GM18499 (cell line): ENCODE data around the gene ATPAF1.
"Not testable (repeated sequence)": the region's sequence is repeated elsewhere in the genome, so short reads cannot be mapped to it uniquely, and the experiment has no call there.

Experiments used
- ATAC-seq: cut with Tn5 transposase; IDR thresholded peaks from one replicate; pipeline ENCODE4 v1.9.1; 2021; ENCODE audit warnings: moderate number of reproducible peaks; ENCODE audit not compliant: insufficient read depth, unreplicated experiment

Gene ATPAF1

DNA sequence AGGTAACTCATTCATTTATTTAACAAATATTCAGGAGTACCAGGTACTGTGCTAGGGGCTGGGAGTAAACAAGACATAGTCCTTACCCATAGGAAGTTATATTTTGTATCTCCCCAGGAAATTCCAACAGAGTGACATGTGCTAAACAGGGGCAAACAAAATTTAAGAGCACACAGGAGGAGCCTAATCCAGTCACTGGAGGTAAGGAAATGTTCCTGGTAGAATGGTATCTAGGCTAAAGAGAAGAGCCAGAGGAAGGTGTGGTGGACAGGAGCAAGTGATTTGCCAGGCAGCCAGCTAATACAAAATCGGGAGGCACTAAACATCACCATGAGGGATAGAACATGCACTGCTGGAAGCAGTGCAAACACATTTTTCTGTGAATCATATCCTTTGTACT lies 13.9 kb upstream of the ATPAF1 start:
- no peak for ATAC-seq

GRCh38 chr1:46681333-46682034 lies 13.3 kb upstream of the ATPAF1 start:
- ATAC-seq: no peak

DNA sequence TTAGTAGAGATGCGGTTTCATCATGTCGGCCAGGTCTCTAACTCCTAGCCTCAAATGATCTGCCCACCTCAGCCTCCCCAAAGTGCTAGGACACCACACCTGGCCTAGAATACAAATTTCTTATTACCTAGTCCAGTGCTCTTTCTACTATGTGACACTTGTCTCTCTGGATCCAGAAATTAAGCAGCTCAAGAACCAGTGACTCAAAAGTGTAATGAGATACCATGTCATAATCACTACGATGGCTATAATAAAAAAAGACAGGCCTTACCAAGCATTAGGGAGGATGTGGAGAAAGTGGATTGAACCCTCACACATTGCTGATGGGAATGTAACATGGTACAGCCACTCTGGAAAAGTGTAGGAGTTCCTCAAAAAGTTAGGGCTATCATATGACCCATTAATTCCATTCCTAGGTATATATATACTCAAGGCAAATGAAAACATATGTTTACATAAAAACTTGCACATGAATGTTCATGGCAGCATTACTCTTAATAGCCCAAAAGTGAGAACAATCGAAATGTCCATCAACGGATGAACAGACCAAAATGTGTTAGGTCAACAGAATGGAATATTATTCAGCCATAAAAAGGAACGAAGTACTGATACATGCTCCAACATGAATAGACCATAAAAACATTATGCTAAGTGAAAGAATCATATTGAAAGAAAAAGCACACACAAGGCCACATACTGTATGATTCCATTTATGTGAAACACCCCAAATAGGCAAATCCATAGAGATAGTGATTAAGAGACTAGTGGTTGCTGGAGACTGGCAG lies 11.8 kb upstream of the ATPAF1 start:
- no peak for ATAC-seq

GRCh38 chr1:46677339-46677738 lies 9.2 kb upstream of the ATPAF1 start:
- no peak for ATAC-seq

DNA sequence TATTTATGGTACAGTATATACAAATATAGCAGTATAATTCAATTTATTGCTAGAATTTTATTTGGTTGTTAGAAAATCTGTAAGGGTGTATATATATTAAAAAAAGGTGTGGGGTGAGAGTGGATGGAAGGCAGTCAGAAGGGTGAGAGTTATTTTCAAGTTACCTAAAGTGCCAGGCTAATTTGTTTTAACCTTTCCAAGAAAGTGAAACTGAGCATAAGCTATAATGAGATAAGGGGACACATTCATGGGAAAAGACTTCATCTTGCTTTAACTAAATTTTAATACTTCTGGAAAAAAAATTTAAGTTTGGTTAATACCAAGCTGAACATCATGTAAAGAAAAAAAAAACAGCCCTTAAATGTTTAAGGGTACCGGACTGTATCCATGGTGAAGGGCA lies 8.4 kb upstream of the ATPAF1 start:
- ATAC-seq: no peak

DNA sequence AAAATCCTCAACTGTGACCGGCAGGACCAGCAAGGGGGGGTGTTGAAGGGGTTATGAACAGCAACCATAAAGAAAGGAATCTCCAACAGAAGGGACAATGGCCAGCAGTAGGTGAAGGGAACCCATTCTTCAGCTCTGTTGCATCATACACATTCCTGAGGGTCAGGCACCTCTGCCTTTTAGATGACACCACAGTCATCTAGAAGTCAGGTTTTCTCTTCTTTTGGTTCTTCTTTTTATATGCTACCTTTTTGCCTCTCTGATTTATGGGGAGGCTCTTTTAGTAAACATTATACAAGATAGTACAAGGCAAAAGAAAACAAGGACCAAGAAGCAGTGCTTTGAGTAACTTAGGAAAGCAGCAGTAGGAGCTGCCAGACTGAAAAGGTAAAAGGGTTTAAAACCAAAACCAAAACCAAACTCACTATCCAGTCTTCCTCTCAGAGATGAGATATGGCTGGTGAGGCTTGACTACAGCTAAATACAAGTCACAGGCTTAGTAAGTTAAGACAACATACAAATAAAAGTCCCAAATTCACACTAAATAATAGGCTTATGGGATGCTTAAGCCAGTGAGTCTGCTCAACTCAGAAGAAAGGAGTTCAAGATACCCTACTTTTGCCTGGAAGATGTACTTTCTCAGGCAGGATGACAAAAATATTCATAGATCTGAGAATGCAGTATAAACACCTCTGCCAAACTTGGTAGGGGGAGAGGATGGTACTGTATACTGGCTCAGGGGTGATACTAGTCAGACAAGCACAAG lies 7.6 kb upstream of the ATPAF1 start:
- ATAC-seq: peak; percentile 46

DNA sequence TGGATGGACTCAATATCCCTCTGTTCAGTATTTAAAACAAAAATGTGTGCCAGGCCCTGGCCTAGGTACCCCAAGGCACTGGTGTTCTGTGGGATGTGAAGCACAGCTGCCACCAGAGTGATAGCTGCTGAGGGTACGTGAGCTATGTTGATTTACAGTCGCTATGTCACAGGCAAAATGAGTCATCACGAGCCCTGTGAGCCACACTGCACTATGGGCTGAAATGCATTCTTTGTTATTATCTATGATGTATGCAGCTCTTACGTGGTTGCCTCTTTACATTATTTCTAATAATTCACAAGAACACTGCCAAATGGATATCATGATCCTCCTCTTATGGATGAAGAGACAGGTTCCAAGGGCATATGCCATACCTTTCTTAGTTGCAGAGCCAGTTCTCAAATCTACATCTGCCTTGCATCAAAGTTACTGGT lies 5.6 kb upstream of the ATPAF1 start:
- no peak for ATAC-seq

GRCh38 chr1:46672696-46673095 lies 4.5 kb upstream of the ATPAF1 start:
- ATAC-seq: no peak

DNA sequence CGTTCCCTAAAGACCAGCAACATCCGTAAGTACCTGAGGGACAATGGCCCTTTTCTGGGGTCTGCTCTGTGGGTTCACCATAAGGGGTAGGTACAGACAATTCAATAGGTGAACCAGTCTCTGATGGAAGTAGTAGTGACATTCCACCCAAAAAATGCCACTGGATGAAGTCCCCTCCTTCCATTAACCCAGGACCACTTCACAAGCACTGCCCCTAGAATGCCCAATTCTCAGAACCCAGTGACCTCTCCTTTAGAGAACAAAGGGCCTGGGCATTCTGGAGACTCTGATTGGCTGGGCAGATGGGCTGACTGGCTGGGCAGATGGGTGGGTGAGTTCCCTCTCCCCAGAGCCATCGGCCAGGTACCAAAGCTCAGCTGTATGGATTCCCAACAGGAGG lies 3.4 kb upstream of the ATPAF1 start, which contains the start of gene TEX38:
Gene TEX38 (plus strand): TSS at position 301 of the 400 bp plus-strand sequence. CDS start 81 bp downstream, at position 382.
- no peak for ATAC-seq

- ATAC-seq: no peak
Measured at GRCh38 chr1:46670134-46670533, 2.0 kb upstream of the ATPAF1 start.

- ATAC-seq: no peak
Measured at GRCh38 chr1:46665983-46666382, 2.2 kb downstream of the ATPAF1 start.

DNA sequence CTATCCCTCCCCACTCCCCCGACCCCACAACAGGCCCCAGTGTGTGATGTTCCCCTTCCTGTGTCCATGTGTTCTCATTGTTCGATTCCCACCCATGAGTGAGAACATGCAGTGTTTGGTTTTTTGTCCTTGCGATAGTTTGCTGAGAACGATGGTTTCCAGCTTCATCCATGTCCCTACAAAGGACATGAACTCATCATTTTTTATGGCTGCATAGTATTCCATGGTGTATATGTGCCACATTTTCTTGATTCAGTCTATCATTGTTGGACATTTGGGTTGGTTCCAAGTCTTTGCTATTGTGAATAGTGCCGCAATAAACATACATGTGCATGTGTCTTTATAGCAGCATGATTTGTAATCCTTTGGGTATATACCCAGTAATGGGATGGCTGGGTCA lies 5.2 kb downstream of the ATPAF1 start:
- ATAC-seq: not testable (repeated sequence)

DNA sequence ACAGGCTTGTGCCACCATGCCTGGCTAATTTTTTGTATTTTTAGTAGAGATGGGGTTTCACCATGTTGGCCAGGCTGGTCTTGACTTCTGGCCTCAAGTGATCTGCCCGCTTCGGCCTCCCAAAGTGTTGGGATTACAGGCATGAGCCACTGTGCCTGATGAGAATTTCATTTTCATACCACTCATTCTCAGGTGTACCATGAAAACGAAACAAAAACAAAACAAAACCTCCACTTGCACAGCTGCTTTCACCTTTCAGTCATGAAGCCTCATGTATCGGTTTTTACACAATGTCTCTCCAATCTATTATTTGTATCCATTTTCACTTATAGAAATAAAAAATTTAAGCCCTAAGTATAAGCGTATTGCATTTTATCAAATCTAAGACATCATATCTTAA lies 8.0 kb downstream of the ATPAF1 start:
- ATAC-seq: not testable (repeated sequence)

DNA sequence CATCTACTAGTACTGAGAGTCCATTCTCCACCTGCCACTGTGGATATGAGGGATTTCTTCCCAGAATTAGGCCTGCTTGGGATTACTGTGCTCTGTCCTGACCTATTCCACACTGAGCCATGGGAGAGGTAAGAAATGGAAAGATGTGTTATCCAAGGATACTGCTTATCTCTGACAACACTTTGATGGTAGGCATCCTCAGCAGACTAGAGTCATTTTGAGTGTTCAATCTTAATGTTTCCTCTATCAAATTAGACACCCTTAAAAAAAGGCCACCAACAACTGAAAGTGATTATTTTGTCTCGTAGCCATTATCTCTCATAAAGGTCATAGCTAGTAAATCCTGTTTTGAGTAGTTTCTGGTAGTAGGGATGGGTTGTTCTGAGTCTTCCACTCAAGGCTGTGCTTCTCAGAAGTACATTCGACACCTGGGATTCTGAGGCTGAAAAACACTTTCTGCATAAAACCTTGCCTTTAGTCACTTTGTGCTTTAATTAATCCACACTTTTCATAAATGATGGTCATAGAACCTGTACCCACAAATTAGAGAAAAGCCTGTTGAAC lies 8.8 kb downstream of the ATPAF1 start:
- ATAC-seq: no peak

DNA sequence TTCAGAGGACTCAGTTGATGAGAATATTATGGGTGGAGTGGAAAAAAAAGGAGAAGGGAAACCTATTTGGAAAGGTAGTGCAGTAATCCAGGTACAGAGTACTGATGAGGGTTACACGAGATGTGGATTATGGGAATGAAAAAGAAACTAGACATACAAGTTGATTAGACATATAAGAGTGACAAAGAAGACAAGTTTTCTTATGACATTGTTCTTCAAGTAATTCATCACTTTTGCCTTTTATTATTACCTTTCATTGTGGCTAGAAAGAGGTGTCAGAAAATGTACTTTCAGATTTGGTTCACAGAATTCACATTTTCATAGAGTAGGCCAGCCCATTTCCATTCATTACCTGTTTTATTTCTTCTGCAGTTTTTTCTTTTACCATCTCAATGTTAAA lies 10.4 kb downstream of the ATPAF1 start:
- no peak for ATAC-seq

DNA sequence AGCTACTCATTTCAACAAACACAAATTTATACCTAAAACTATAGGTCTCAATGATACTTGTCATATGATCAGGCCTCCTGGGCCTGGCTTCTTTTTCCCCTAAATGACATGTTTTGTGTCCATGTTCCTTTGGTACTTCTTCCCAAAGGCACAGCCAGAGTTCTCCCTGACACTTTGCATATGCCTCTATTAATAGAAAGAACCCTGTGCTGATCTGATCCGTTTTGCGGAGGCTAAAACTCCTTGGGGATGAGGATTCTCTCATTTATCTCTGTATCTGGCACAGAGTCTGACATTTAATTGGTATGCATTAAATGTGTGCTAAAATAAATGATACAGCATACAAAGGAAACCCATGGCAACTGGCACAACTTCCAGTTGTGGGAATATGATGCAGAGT lies 11.5 kb downstream of the ATPAF1 start:
- ATAC-seq: no peak

DNA sequence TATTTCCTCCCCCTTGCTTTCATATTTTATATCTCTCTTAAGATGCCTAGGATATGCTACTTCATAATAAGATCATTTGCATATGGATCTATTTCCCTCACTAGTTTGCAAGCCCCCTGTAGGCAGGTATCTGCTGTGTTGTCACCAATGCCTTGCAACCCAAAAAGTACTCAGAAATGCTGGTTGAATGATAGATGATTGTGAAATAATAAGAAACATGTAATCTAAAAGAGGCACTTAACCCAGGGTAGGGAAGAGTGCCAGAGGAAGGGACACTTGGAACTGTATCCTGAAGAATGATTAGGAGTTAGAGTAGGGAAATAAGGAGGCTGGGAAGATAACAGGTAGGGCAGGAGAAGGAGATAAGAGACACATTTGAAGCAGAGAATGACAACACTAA lies 12.3 kb downstream of the ATPAF1 start:
- no peak for ATAC-seq

DNA sequence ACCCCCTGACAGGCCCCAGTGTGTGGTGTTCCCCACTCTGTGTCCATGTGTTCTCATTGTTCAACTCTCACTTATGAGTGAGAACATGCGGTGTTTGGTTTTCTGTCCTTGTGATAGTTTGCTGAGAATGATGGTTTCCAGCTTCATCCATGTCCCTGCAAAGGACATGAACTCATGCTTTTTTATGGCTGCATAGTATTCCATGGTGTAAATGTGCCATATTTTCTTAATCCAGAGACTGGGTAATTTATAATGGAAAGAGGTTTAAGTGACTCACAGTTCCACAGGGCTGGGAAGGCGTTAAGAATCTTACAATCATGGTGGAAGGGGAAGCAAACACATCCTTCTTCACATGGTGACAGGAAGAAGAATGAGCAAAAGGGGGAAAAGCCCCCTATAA lies 13.5 kb downstream of the ATPAF1 start:
- ATAC-seq: not testable (repeated sequence)

GRCh38 chr1:46654012-46654411 lies 14.2 kb downstream of the ATPAF1 start:
- no peak for ATAC-seq

- no peak for ATAC-seq
Measured at GRCh38 chr1:46653405-46653958, 14.7 kb downstream of the ATPAF1 start.
